K562 (cell line): ENCODE data around the gene EPB41L4A. TPM values are rescaled to one million over a fixed set of nuclear protein-coding genes. Genes with fewer than 3 reads are reported as not detected.

Source experiments
- ATAC-seq: fragments of 200-7000 bp; cut with Tn5 transposase; 3 replicates; pipeline ENCODE4 v1.9.1; 2020; ENCODE audit warnings: moderate library complexity
- BruUV-seq: library from RNA; stranded (reverse); fragments of 400-500 nt; replicated peaks from 2 replicates; lab custom pipeline; 2021; lab: Mats Ljungman, UMichigan
- CTCF ChIA-PET: fragments of 300-600 bp; formaldehyde crosslinking; extraction: SDS; loops from one replicate; lab custom pipeline; 2021; ENCODE audit warnings: low intra/inter-chr PET ratio; lab: Yijun Ruan, JAX
- POLR2A ChIA-PET: fragments of 300-600, 350-650 bp; sonication (Branson Sonifier 250); formaldehyde crosslinking; extraction: SDS; loops from one replicate; lab custom pipeline; 2021; ENCODE audit warnings: antibody characterized with exemption, inconsistent platforms; lab: Yijun Ruan, JAX
- DNase-seq, 4 experiments: peaks; one replicate each; pipeline versions ENCODE4 v3.0.0 to v3.0.0-alpha.2; 2011 to 2018; ENCODE audit warnings: low spot score in 3 of 4, mixed read lengths in 3 of 4; ENCODE audit errors: extremely low read depth in 1 of 4
- FAIRE-seq: peaks from 2 replicates; lab custom pipeline; 2011; peaks lifted over from hg19 to GRCh38; lab: Jason Lieb, UNC
- H2AFZ ChIP-seq: 2 replicates; pipeline ENCODE4 v1.6.0; 2011; ENCODE audit warnings: low read depth, low read length, control low read depth, inconsistent platforms
- H3K27ac ChIP-seq: fragments of 200-600 bp; 3 replicates; pipeline ENCODE4 v1.8.0; 2011; ENCODE audit warnings: low read depth, mild to moderate bottlenecking, control low read depth, inconsistent platforms, low read length, moderate library complexity, mixed read lengths; ENCODE audit errors: extremely low read depth
- H3K27me3 ChIP-seq, 2 experiments: fragments of 300-600 bp in 1 of 2; 2 replicates in 1 of 2; 3 replicates in 1 of 2; pipeline versions ENCODE4 v1.6.0 to v1.8.0; 2011; ENCODE audit warnings: inconsistent platforms in 2 of 2, low read length in 2 of 2, mild to moderate bottlenecking in 1 of 2, mixed read lengths in 1 of 2, moderate library complexity in 1 of 2; ENCODE audit not compliant: control insufficient read depth in 2 of 2, insufficient read depth in 2 of 2
- H3K36me3 ChIP-seq: fragments of 300-600 bp; 3 replicates; pipeline ENCODE4 v1.8.0; 2011; ENCODE audit warnings: mild to moderate bottlenecking, low read length, inconsistent platforms; ENCODE audit not compliant: control insufficient read depth, insufficient read depth
- H3K4me1 ChIP-seq, 2 experiments: fragments of 200-600 bp in 1 of 2; replicated peaks in 1 of 2; 2 replicates in 1 of 2; 3 replicates in 1 of 2; pipeline versions ENCODE4 v1.5.1 to v1.8.0; 2011; ENCODE audit warnings: inconsistent platforms in 2 of 2, low read length in 2 of 2, mild to moderate bottlenecking in 1 of 2, mixed read lengths in 1 of 2, moderate library complexity in 1 of 2; ENCODE audit not compliant: control insufficient read depth in 2 of 2, insufficient read depth in 2 of 2
- H3K4me2 ChIP-seq: 2 replicates; pipeline ENCODE4 v1.6.1; 2011; ENCODE audit warnings: low read length, control low read depth, inconsistent platforms, mixed read lengths; ENCODE audit not compliant: insufficient read depth
- H3K4me3 ChIP-seq: fragments of 200-600 bp; sonication (generic), shearing (Covaris generic); 2 replicates; pipeline ENCODE4 v1.5.1; 2016; ENCODE audit warnings: control low read depth, inconsistent platforms
- H3K79me2 ChIP-seq: fragments of 200-600 bp; 3 replicates; pipeline ENCODE4 v1.8.0; 2011; ENCODE audit warnings: low read length, inconsistent platforms; ENCODE audit not compliant: control insufficient read depth, insufficient read depth
- H3K9ac ChIP-seq, 2 experiments: 2 replicates each; pipeline versions ENCODE4 v1.6.0 to v1.6.1; 2011; ENCODE audit warnings: low read depth in 2 of 2, low read length in 2 of 2, control low read depth in 1 of 2, inconsistent platforms in 1 of 2, mild to moderate bottlenecking in 1 of 2, mixed read lengths in 1 of 2; ENCODE audit not compliant: insufficient read depth in 1 of 2
- H3K9me1 ChIP-seq: one replicate; pipeline ENCODE4 v1.6.0; 2011; ENCODE audit warnings: inconsistent platforms, mild to moderate bottlenecking, low read length, moderate library complexity; ENCODE audit not compliant: control insufficient read depth, insufficient read depth
- H3K9me3 ChIP-seq: replicated peaks from 2 replicates; pipeline ENCODE4 v1.5.1; 2011; ENCODE audit warnings: low read depth, low read length, inconsistent platforms; ENCODE audit not compliant: control insufficient read depth, insufficient read depth
- H4K20me1 ChIP-seq: replicated peaks from 2 replicates; pipeline ENCODE4 v1.6.1; 2011; ENCODE audit warnings: low read length, inconsistent platforms, mixed read lengths; ENCODE audit not compliant: control insufficient read depth, insufficient read depth
- BRF1 ChIP-seq: IDR thresholded peaks from 3 replicates; pipeline ENCODE4 v1.6.1; 2011; ENCODE audit warnings: borderline replicate concordance, mild to moderate bottlenecking; ENCODE audit not compliant: insufficient read length; ENCODE audit errors: extremely low read depth
- CTBP1 ChIP-seq: fragments of 450-650 bp; IDR thresholded peaks from 2 replicates; pipeline ENCODE4 v1.6.1; 2016; ENCODE audit warnings: borderline replicate concordance
- DPF2 ChIP-seq: fragments of 450-650 bp; IDR thresholded peaks from 2 replicates; pipeline ENCODE4 v1.6.1; 2016
- GTF2E2 ChIP-seq: fragments of 200-800 bp; sonication (Bioruptor generic); IDR thresholded peaks from 2 replicates; pipeline ENCODE4 v1.6.1; 2016; ENCODE audit warnings: missing genetic modification characterization, missing compliant biosample characterization
- HNRNPLL ChIP-seq: fragments of 200-400 bp; formaldehyde crosslinking; IDR thresholded peaks from 2 replicates; pipeline ENCODE4 v1.6.1; 2017; ENCODE audit warnings: low read length, low read depth, mild to moderate bottlenecking; ENCODE audit not compliant: poor library complexity, severe bottlenecking
- IFI16 ChIP-seq: fragments of 250-450 bp; sonication (Bioruptor Pico); IDR thresholded peaks from 2 replicates; pipeline ENCODE4 v2.1.2; 2022; ENCODE audit warnings: mild to moderate bottlenecking, inconsistent platforms
- KLF6 ChIP-seq: fragments of 250-450 bp; sonication (Bioruptor Pico); IDR thresholded peaks from 2 replicates; pipeline ENCODE4 v1.4.0; 2020; ENCODE audit warnings: mild to moderate bottlenecking, moderate library complexity, borderline replicate concordance
- RBM15 ChIP-seq: fragments of 200-400 bp; formaldehyde crosslinking; IDR thresholded peaks from 2 replicates; pipeline ENCODE4 v1.6.1; 2018; ENCODE audit warnings: mild to moderate bottlenecking, low read length, moderate library complexity; ENCODE audit not compliant: insufficient read depth
- RBM17 ChIP-seq: fragments of 200-400 bp; formaldehyde crosslinking; IDR thresholded peaks from 2 replicates; pipeline ENCODE4 v1.6.1; 2017; ENCODE audit warnings: low read depth, mild to moderate bottlenecking, low read length, borderline replicate concordance
- SAFB ChIP-seq: fragments of 200-400 bp; formaldehyde crosslinking; IDR thresholded peaks from 2 replicates; pipeline ENCODE4 v1.6.1; 2017; ENCODE audit warnings: low read depth, low read length, borderline replicate concordance
- SMARCA4 ChIP-seq: fragments of 450-650 bp; IDR thresholded peaks from 2 replicates; pipeline ENCODE4 v1.6.1; 2016
- STAG1 ChIP-seq: sonication (generic); formaldehyde crosslinking; IDR thresholded peaks from 2 replicates; pipeline ENCODE4 v1.5.0; 2020; ENCODE audit warnings: missing genetic modification reagents, borderline replicate concordance
- SUPT5H ChIP-seq: fragments of 450-650 bp; IDR thresholded peaks from 2 replicates; pipeline ENCODE4 v1.6.1; 2016
- ZFX ChIP-seq: sonication (generic); formaldehyde crosslinking; IDR thresholded peaks from 2 replicates; pipeline ENCODE4 v1.8.0; 2022; ENCODE audit warnings: mild to moderate bottlenecking, missing genetic modification reagents, moderate library complexity
- ZNF589 ChIP-seq: fragments of 200-800 bp; sonication (Bioruptor generic); IDR thresholded peaks from 2 replicates; pipeline ENCODE4 v1.6.1; 2016; ENCODE audit warnings: low read depth, missing genetic modification characterization, missing compliant biosample characterization
- ZNF764 ChIP-seq: fragments of 250-450 bp; sonication (Bioruptor Pico); IDR thresholded peaks from 2 replicates; pipeline ENCODE4 v1.4.0; 2020; ENCODE audit warnings: low read depth, mild to moderate bottlenecking, moderate library complexity
- WGBS: fragments of 100-300 bp; shearing (Covaris generic); methylation state at CpG from one replicate; pipeline ENCODE4 v1.1.6; 2016; ENCODE audit warnings: low coverage, mixed read lengths; ENCODE audit not compliant: insufficient coverage; ENCODE audit errors: missing lambda C conversion rate; 5-methylcytosine and 5-hydroxymethylcytosine counted together
- in situ Hi-C: fragments of 300-500 bp; cut with MboI; formaldehyde crosslinking; loops from 4 replicates; pipeline ENCODE4 v1.15.0; 2018; ENCODE audit warnings: inconsistent platforms, mixed read lengths
- intact Hi-C: fragments of 100-400 bp; cut with micrococcal nuclease; formaldehyde crosslinking; loops from 2 replicates; pipeline ENCODE4 v1.14.2; 2022
- polyA plus RNA-seq, 8 experiments: library from polyadenylated mRNA; depleted of rRNA in 4 of 8; stranded (reverse) in 5 of 8; unstranded in 3 of 8; fragments of >200 nt; fragmentation: Nextera tagmentation in 2 of 8; fragmentation: Illumina TruSeq in 1 of 8; extraction: Ambion mirVana in 2 of 8; extraction: Trizol in 1 of 8; gene quantifications; 2 replicates each; pipeline versions ENCODE4 v1.2.1 to v1.2.3, GENCODE V29; 2011 to 2014; ENCODE audit warnings: inconsistent platforms in 1 of 8, missing spikeins in 1 of 8
- total RNA-seq, 7 experiments: library from RNA; depleted of rRNA in 6 of 7; stranded (reverse); fragments of >200 nt in 6 of 7; fragmentation: Illumina TruSeq in 2 of 7; extraction: Trizol in 2 of 7; gene quantifications; 2 replicates each; pipeline versions ENCODE4 v1.2.1 to v1.2.3, GENCODE V29; 2011 to 2021; ENCODE audit warnings: low replicate concordance in 1 of 7
- TF ChIP-seq, protein P1 (sequence below): sonication (generic); formaldehyde crosslinking; IDR thresholded peaks from 2 replicates; pipeline ENCODE4 v1.4.0; 2020; ENCODE audit warnings: mild to moderate bottlenecking, missing genetic modification reagents

The EPB41L4A gene
- total and polyA plus RNA-seq, 9 of the 15 experiments (the other 6 are each of a cell fraction or from before 2014, with no cell fraction given): 0.04 to 0.35 (median 0.12) TPM; not detected in 3

DNA sequence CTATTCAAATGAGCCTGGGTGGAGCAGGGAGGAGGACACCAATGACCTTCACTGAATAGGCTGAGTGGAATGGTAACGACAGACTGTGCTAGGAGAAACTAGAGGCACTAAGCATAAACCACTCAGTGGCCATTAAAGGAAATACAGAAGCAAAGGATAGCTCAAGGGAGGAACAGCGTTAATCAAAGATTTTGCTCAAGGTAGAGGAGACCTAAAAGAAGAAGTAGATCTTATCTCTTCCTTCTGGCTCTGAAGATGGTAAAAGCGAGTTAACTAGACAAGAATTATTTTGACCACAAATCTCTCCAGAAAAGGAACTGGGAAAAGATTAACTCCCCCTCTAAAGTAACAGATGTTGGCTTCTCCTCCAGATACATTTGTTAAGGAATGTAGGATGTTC lies 299.6 kb downstream of the EPB41L4A start:
- no TSS peak for BruUV-seq
- Histone ChIP-seq H3K9me1 (no peaks in the 10 kb centered on the region), H3K36me3 (no peaks in the 10 kb centered on the region), H2AFZ (no peak overlapping the region), H3K27me3 (no peaks in the 10 kb centered on the region), H3K79me2 (no peaks in the 10 kb centered on the region), H3K9ac (no peak overlapping the region), H3K4me3 (no peak overlapping the region), H3K4me2 (no peak overlapping the region), H3K9me3 (no peaks in the 10 kb centered on the region), H3K27ac (no peak overlapping the region), H3K4me1 (no peaks in the 10 kb centered on the region), H4K20me1 (no peaks in the 10 kb centered on the region)
- WGBS: 4% methylated on average over 3 of the region's 3 CpGs
- POLR2A ChIA-PET: no interaction called here
- intact Hi-C loops: no loop called here
- TF ChIP-seq SAFB: no peak
- no peak for TF ChIP-seq STAG1 (CRISPR knock-in tag)
- no peak for TF ChIP-seq ZNF764
- no peak for TF ChIP-seq RBM17
- TF ChIP-seq GTF2E2 (tag): no peak
- no peak for TF ChIP-seq ZFX (CRISPR knock-in tag)
- TF ChIP-seq DPF2: no peak
- DNase-seq: no peak
- FAIRE-seq: no peak
- in situ Hi-C loops: no loop called here
- ATAC-seq: peak; percentile 37; the same call in 1 of the 3 replicates
- CTCF ChIA-PET: no interaction called here

DNA sequence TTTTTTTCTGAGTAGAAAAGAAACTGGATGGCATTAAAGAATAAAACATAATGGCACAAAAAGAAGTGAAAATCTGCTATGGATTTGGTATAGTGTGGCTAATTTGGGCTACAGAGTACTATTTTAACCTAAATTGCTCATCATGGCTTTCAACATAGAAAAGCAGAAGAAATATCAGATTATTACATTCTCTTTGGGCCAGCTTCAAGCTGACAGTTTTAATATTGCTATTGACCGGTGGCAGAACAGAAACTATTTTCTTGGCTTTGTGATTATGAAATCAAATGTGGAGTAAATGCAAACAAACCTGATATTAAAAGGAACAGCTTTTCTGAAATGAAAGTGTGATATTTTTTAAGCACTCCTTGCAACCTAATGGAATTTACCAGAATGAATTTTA lies 301.5 kb downstream of the EPB41L4A start:
- CTCF ChIA-PET: no interaction called here
- H3K4me3 ChIP-seq: no peak overlapping the region
- H4K20me1 ChIP-seq: no peaks in the 10 kb centered on the region
- intact Hi-C loops: no loop called here
- no peaks in the 10 kb centered on the region for H3K4me1 ChIP-seq
- TF ChIP-seq ZNF589 (no peak), SMARCA4 (no peak), RBM15 (no peak), SUPT5H (no peak), HNRNPLL (no peak), IFI16 (CRISPR knock-in tag) (no peak), CTBP1 (no peak), KLF6 (CRISPR knock-in tag) (no peak), BRF1 (no peak)
- TF ChIP-seq, protein P1, sequence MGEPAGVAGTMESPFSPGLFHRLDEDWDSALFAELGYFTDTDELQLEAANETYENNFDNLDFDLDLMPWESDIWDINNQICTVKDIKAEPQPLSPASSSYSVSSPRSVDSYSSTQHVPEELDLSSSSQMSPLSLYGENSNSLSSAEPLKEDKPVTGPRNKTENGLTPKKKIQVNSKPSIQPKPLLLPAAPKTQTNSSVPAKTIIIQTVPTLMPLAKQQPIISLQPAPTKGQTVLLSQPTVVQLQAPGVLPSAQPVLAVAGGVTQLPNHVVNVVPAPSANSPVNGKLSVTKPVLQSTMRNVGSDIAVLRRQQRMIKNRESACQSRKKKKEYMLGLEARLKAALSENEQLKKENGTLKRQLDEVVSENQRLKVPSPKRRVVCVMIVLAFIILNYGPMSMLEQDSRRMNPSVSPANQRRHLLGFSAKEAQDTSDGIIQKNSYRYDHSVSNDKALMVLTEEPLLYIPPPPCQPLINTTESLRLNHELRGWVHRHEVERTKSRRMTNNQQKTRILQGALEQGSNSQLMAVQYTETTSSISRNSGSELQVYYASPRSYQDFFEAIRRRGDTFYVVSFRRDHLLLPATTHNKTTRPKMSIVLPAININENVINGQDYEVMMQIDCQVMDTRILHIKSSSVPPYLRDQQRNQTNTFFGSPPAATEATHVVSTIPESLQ (CRISPR knock-in tag): no peak
- H3K9ac ChIP-seq: no peak overlapping the region
- DNase-seq (no peak), ATAC-seq (no peak), FAIRE-seq (no peak)
- POLR2A ChIA-PET: no interaction called here
- H3K27ac ChIP-seq: no peak overlapping the region
- no peaks in the 10 kb centered on the region for H3K79me2 ChIP-seq
- BruUV-seq: no TSS peak
- H3K9me1 ChIP-seq: no peaks in the 10 kb centered on the region
- no peak overlapping the region for H2AFZ ChIP-seq
- no peaks in the 10 kb centered on the region for H3K9me3 ChIP-seq
- in situ Hi-C loops: no loop called here
- no peak overlapping the region for H3K4me2 ChIP-seq
- no peaks in the 10 kb centered on the region for H3K27me3 ChIP-seq
- no peaks in the 10 kb centered on the region for H3K36me3 ChIP-seq
- WGBS: 0% methylated on average over 1 of the region's 1 CpG
